Prostate gland (tissue), 2 donors: ENCODE results near the gene ADAMTSL2.

Experiments used
- POLR2AphosphoS5 ChIP-seq: sonication (generic); formaldehyde crosslinking; IDR thresholded peaks from one replicate; pipeline ENCODE4 v1.6.1; 2017; ENCODE audit warnings: antibody characterized with exemption
- TF ChIP-seq, protein P1 (sequence below), 4 experiments: fragments of 200-600 bp in 2 of 4; fragments of 450-650 bp in 2 of 4; sonication (generic) in 2 of 4; IDR thresholded peaks; 1 replicate in 3 of 4; 2 replicates in 1 of 4; pipeline ENCODE4 v1.5.1; 2016 to 2019; ENCODE audit warnings: antibody characterized with exemption in 4 of 4, mild to moderate bottlenecking in 2 of 4, moderate library complexity in 2 of 4

DNA sequence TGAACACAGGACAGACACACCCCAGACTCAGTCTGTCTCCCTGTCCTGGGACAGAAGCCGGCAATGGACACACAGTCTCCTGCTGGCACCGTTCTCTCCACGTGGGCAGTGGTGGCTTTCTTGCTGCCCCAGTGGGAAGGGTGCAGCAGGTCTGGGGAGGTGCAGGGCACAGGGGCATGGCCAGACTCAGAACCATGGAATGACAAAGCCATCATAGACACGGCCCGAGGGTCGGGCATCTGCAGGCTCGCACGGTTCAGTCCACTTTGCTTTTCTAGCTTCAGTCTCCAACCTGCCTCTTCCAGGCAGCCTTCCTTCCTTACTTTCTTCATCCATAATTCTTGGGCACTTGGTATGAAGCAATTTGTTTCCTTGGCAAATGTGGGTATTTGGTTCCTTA is 26.5 kb upstream of the ADAMTSL2 start:
- TF ChIP-seq, protein P1, sequence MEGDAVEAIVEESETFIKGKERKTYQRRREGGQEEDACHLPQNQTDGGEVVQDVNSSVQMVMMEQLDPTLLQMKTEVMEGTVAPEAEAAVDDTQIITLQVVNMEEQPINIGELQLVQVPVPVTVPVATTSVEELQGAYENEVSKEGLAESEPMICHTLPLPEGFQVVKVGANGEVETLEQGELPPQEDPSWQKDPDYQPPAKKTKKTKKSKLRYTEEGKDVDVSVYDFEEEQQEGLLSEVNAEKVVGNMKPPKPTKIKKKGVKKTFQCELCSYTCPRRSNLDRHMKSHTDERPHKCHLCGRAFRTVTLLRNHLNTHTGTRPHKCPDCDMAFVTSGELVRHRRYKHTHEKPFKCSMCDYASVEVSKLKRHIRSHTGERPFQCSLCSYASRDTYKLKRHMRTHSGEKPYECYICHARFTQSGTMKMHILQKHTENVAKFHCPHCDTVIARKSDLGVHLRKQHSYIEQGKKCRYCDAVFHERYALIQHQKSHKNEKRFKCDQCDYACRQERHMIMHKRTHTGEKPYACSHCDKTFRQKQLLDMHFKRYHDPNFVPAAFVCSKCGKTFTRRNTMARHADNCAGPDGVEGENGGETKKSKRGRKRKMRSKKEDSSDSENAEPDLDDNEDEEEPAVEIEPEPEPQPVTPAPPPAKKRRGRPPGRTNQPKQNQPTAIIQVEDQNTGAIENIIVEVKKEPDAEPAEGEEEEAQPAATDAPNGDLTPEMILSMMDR (IDR thresholded peaks at IDR 0.05), result no peak
- no peak for TF ChIP-seq POLR2AphosphoS5
